Globus pallidus (tissue), 1 donor: ENCODE data around the gene TBP.
"Not testable (repeated sequence)": the region's sequence is repeated elsewhere in the genome, so short reads cannot be mapped to it uniquely, and the experiment has no call there.

Experiments
- DNase-seq: peaks from one replicate; pipeline ENCODE4 v3.0.0-alpha.2; 2015; ENCODE audit warnings: low spot score

The TBP gene

GRCh38 chr6:170605574-170606259 lies 51.5 kb downstream of the TBP start:
- no peak for DNase-seq

- DNase-seq, result not testable (repeated sequence)
These were observed 55.1 kb downstream of the TBP start for GRCh38 chr6:170609225-170609624.

GRCh38 chr6:170612256-170612804 lies 58.2 kb downstream of the TBP start:
- DNase-seq, result not testable (repeated sequence)

GRCh38 chr6:170616020-170616554 lies 61.9 kb downstream of the TBP start:
- not testable (repeated sequence) for DNase-seq
